T-helper 2 cell treated with Interferon-gamma antibody and Interleukin-4, amounts not matched to agents 5 μg/mL and 100 μg/mL, for 36 hours (primary cell): ENCODE results near the gene NANOS2.

ENCODE experiments used
- DNase-seq: peaks from one replicate; pipeline ENCODE4 v3.0.0; 2021; ENCODE audit warnings: low spot score
- H3K27ac Mint-ChIP-seq: one replicate; pipeline ENCODE4 v1.8.0; 2021; ENCODE audit warnings: mild to moderate bottlenecking, mixed read lengths
- H3K27me3 Mint-ChIP-seq: one replicate; pipeline ENCODE4 v1.8.0; 2021; ENCODE audit warnings: low read depth, mixed read lengths
- H3K36me3 Mint-ChIP-seq: one replicate; pipeline ENCODE4 v1.8.0; 2021; ENCODE audit warnings: low read depth, mixed read lengths
- H3K4me1 Mint-ChIP-seq: one replicate; pipeline ENCODE4 v1.8.0; 2021; ENCODE audit warnings: low read depth, mixed read lengths
- H3K4me3 Mint-ChIP-seq: one replicate; pipeline ENCODE4 v1.8.0; 2022; ENCODE audit warnings: mild to moderate bottlenecking, moderate library complexity, mixed read lengths
- H3K9me3 Mint-ChIP-seq: one replicate; pipeline ENCODE4 v1.8.0; 2021; ENCODE audit warnings: mixed read lengths

NANOS2 gene

GRCh38 chr19:45866400-45867176, 48.0 kb downstream of the NANOS2 start:
- no peak overlapping the region for H3K27ac Mint-ChIP-seq
- H3K9me3 Mint-ChIP-seq: no peaks in the 10 kb centered on the region

DNA sequence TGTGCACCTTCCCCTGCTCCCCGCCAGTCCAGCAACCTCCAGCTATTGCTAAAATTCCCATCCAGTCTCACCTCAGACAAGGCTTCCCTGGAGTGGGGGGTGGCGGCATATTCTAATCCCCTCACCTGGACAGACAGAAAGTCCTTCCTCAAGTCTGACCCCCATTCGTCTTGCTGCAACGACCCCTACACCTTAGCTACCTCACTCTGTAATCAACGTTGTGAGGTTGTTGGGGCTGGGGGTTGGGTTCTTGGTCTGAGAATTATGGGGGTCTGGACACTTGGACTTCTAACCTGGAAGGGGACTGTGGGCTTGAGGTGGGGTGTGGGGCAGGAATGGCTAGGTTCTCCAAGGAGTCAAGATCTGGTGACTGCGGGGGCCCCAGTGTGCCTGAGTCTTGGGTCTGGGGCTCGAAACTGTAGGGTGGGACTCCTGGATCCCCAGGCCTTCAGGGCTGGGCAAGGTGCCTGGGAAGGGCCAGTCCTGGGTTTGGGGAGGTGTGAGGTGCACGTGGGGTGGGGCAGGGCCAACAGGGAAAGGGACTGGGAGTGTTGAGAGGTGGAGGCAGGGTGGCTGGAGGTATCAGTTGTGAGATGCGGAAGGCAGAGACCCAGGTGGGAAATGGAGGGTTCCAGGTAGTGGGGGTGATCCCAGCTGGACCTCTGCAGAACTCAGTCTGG, 49.2 kb downstream of the NANOS2 start:
- no peak for DNase-seq
- H3K4me1 Mint-ChIP-seq: peaks cover 19% of the 10 kb centered on the region
- H3K27me3 Mint-ChIP-seq: peaks cover 39% of the 10 kb centered on the region
- no peak overlapping the region for H3K4me3 Mint-ChIP-seq
- H3K27ac Mint-ChIP-seq: no peak overlapping the region
- no peaks in the 10 kb centered on the region for H3K9me3 Mint-ChIP-seq
- peaks cover 7% of the 10 kb centered on the region for H3K36me3 Mint-ChIP-seq

More at GRCh38 chr19:45866400-45867176, 48.0 kb downstream of the NANOS2 start:
- DNase-seq: no peak
- Mint-ChIP-seq H3K36me3 (peaks cover 4% of the 10 kb centered on the region), H3K27me3 (peaks cover 39% of the 10 kb centered on the region), H3K4me3 (no peak overlapping the region), H3K4me1 (peaks cover 16% of the 10 kb centered on the region)

DNA sequence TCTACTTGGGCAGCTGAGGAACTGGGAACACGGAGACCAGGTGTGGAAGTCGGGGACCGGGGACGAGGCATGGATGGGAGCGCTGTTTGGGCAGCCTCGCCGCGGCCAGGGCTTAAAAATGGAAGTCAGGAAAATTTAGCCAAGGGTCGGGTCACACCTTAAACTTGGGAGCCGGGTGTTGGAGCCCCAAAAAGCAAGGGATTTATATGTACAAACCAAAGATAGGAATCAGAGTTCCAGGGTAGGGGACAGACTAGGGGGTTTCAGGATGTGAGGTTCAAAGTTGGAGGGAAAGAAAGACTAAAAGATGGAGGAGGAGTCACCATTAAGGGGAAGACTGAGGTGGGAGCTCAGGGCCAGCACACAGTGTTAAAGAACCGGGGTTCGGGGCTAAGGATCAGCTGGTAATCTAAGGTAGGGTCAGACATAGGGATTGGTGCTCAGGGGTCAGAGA, 49.9 kb downstream of the NANOS2 start:
- Mint-ChIP-seq H3K9me3 (no peaks in the 10 kb centered on the region), H3K27ac (peak overlapping the region; percentile 38), H3K27me3 (peaks cover 39% of the 10 kb centered on the region), H3K4me1 (peaks cover 19% of the 10 kb centered on the region), H3K4me3 (peak overlapping the region; percentile 44), H3K36me3 (peaks cover 9% of the 10 kb centered on the region)
- DNase-seq: no peak

DNA sequence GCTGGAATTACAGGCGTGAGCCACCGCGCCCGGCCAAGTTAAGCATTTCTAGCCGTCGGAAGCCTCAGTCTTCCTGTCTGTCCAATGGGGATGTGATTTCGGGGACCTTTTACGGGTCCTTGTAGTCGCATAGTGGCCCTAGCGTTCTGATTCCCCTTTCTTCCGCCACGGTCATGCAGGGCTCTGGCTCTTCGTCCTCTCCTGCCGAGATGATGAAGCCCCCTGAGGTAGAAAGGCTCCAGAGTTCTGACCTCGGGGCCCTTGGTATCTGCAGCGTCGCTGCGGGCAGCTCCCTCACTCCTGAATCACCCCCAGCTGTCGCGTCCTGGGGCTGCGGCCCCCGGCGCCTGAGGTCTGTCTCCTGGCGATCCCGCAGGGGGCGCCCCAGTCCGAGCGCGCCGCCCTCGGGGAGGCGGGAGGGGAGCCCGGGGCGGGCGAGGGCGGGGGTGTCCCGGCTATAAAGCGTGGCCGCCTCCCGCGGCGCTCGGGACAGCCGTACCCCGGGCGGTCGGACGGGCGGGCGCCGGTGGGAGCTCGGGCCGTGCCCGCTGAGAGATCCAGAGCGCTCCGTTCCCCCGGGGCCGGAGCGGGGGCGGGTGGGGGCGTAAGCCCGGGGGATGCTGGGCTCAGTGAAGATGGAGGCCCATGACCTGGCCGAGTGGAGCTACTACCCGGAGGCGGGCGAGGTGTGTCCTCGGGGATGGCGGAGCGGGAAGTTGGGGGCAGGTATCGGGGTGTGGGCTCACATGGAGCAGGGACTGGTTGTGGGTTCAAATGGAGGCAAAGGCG, 50.5 kb downstream of the NANOS2 start, which contains the start of gene FOXA3:
FOXA3 (plus strand) TSS at position 487 of the 789 bp plus-strand sequence; CDS start at position 618, 131 bp downstream.
- peak within 1 kb of the TSS; percentile 88 for H3K4me3 Mint-ChIP-seq
- peaks cover 39% of the 10 kb centered on the region for H3K27me3 Mint-ChIP-seq
- peak within 1 kb of the TSS; percentile 92 for H3K27ac Mint-ChIP-seq
- peaks cover 15% of the 10 kb centered on the region for H3K36me3 Mint-ChIP-seq
- no peaks in the 10 kb centered on the region for H3K9me3 Mint-ChIP-seq
- peak; percentile 73 for DNase-seq
- H3K4me1 Mint-ChIP-seq: peaks cover 19% of the 10 kb centered on the region

GRCh38 chr19:45863335-45863839, 51.2 kb downstream of the NANOS2 start:
- peaks cover 19% of the 10 kb centered on the region for H3K36me3 Mint-ChIP-seq
- peak overlapping the region; percentile 88 for H3K4me3 Mint-ChIP-seq
- peak overlapping the region; percentile 92 for H3K27ac Mint-ChIP-seq
- H3K4me1 Mint-ChIP-seq: peaks cover 19% of the 10 kb centered on the region
- DNase-seq: no peak
- no peaks in the 10 kb centered on the region for H3K9me3 Mint-ChIP-seq
- H3K27me3 Mint-ChIP-seq: peaks cover 39% of the 10 kb centered on the region
